Spleen (tissue), 11 donors: Measurements from ENCODE around the gene INSR. TPM values are rescaled to one million over a fixed set of nuclear protein-coding genes. Genes with fewer than 3 reads are reported as not detected.
A peak's percentile ranks its signal among the peaks of the same experiment; 100 is the strongest.
"Not testable (repeated sequence)": the region's sequence is repeated elsewhere in the genome, so short reads cannot be mapped to it uniquely, and the experiment has no call there.

Experiments
- DNase-seq: peaks from one replicate; pipeline ENCODE4 v3.0.0-alpha.2; 2020
- H3K27ac ChIP-seq, 8 donors: fragments of 200-600 bp; sonication (generic) in 7 of 8; 1 replicate in 4 of 8; 2 replicates in 4 of 8; pipeline versions ENCODE4 v1.5.0 to v1.8.0; 2016 to 2021; ENCODE audit warnings: inconsistent platforms in 4 of 8, mild to moderate bottlenecking in 4 of 8, moderate library complexity in 1 of 8
- H3K27me3 ChIP-seq, 7 donors: fragments of 200-600 bp; sonication (generic) in 6 of 7; replicated peaks in 1 of 7; 1 replicate in 4 of 7; 2 replicates in 3 of 7; pipeline versions ENCODE4 v1.5.0 to v1.8.0; 2016 to 2021; ENCODE audit warnings: inconsistent platforms in 3 of 7, mild to moderate bottlenecking in 1 of 7
- H3K36me3 ChIP-seq, 6 donors: fragments of 200-600 bp; sonication (generic) in 5 of 6; 1 replicate in 4 of 6; 2 replicates in 2 of 6; pipeline versions ENCODE4 v1.5.0 to v1.8.0; 2016 to 2021; ENCODE audit warnings: inconsistent platforms in 2 of 6
- H3K4me1 ChIP-seq, 6 donors: fragments of 200-600 bp; sonication (generic) in 5 of 6; 1 replicate in 3 of 6; 2 replicates in 3 of 6; pipeline versions ENCODE4 v1.5.0 to v1.8.0; 2016 to 2021; ENCODE audit warnings: inconsistent platforms in 3 of 6
- H3K4me3 ChIP-seq, 8 donors: fragments of 200-600 bp; sonication (generic) in 7 of 8; 1 replicate in 4 of 8; 2 replicates in 4 of 8; pipeline versions ENCODE4 v1.5.0 to v1.8.0; 2016 to 2021; ENCODE audit warnings: inconsistent platforms in 4 of 8, mild to moderate bottlenecking in 4 of 8, moderate library complexity in 2 of 8
- H3K9me3 ChIP-seq, 8 donors: fragments of 200-600 bp; sonication (generic) in 7 of 8; 1 replicate in 4 of 8; 2 replicates in 4 of 8; pipeline versions ENCODE4 v1.5.0 to v1.8.0; 2016 to 2021; ENCODE audit warnings: inconsistent platforms in 4 of 8
- POLR2A ChIP-seq, 3 donors: fragments of 450-650 bp; IDR thresholded peaks; one replicate each; pipeline ENCODE4 v1.5.1; 2017; ENCODE audit warnings: antibody characterized with exemption in 3 of 3, mild to moderate bottlenecking in 1 of 3
- POLR2AphosphoS5 ChIP-seq, 3 donors: sonication (generic); formaldehyde crosslinking; IDR thresholded peaks; one replicate each; pipeline ENCODE4 v1.5.1; 2017; ENCODE audit warnings: antibody characterized with exemption in 3 of 3
- WGBS, 5 donors: extraction: QIAGEN DNeasy Blood & Tissue Kit in 3 of 5; methylation state at CpG; one replicate each; pipeline versions ENCODE4 v1.1.5 to v1.1.7; 2013 to 2018; 5-methylcytosine and 5-hydroxymethylcytosine counted together
- intact Hi-C: fragments of 100-400 bp; cut with DNase I; formaldehyde crosslinking; loops from one replicate; pipeline ENCODE4 v1.15.0; 2023; ENCODE audit warnings: low total_unique reads
- polyA plus RNA-seq, 3 donors: library from polyadenylated mRNA; stranded (reverse); fragments of 200-250 nt; gene quantifications; one replicate each; pipeline ENCODE4 v1.2.1, GENCODE V29; 2013
- total RNA-seq, 7 donors: library from RNA; depleted of rRNA in 3 of 7; stranded (reverse); fragments of >200 nt in 3 of 7; fragmentation: NEBNext Ultra II Directional in 4 of 7; extraction: Animal tissue kit (Norgen Biotek cat#: 25700) in 4 of 7; gene quantifications; one replicate each; pipeline versions ENCODE4 v1.1.0 to v1.2.1, GENCODE V29; 2016 to 2021
- TF ChIP-seq, protein P1 (sequence below), 11 experiments: fragments of 200-600 bp in 7 of 11; fragments of 450-650 bp in 4 of 11; sonication (generic) in 4 of 11; IDR thresholded peaks in 8 of 11; conservative IDR thresholded peaks in 3 of 11; 1 replicate in 7 of 11; 2 replicates in 4 of 11; pipeline versions ENCODE4 v1.4.0 to v1.8.0; 2016 to 2021; ENCODE audit warnings: antibody characterized with exemption in 11 of 11, inconsistent platforms in 4 of 11, mild to moderate bottlenecking in 1 of 11
- donor health status: healthy with polysubstance abuse.
- donor health status: DM: no; HTN: no; CAD: no; lungs with moderate emphysema.
- donor health status: DM: no; HTN: no; CAD: no.
- donor health status: Bipolar disorder and iron deficiency.
- donor health status: healthy.
- donor health status: DM: no; HTN: no; CAD: no.
- donor health status: DM: yes; HTN: yes; CAD: no.

The INSR gene
- total and polyA plus RNA-seq, 10 donors = 7.6 to 467 (median 228) TPM

DNA sequence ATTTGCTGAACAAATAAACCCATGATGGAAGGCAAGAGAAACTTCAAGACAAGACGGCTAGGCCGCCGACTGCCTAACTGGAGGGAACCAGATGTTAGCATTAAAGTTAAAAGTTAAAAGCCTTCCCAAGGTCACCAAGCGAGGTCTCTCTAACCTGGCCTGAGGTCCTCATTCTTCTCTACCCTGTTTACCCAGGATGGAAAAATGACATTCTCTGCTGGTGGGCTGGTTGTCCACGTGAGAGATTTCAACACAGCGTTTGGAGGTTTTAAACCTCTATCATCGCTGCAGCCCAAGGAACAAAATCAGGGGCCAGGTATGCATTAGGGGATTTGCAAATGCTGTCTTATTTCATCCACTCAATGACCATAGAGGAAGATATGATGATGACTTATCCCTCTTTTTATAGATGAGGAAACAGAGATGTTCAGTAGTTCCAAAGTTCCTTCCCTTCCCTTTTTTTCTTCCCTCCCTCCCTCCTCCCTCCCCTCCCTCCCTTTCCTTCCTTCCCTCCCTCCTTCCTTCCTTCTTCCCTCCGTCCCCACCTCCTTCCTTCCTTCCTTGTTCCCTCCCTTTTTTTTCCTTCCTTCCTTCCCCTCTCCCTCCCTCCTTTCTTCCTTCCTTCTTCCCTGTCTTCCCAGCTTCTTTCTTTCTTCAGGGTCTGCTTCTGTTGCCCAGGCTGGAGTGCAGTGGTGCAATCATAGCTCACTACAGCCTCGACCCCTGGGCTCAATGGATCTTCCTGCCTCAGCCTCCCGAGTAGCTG is 79.7 kb downstream of the INSR start:
- Histone ChIP-seq H3K36me3 (peaks cover 0 to 13% (median 0%) of the 10 kb centered on the region in 6 donors), H3K27me3 (no peaks in the 10 kb centered on the region), H3K27ac (peak overlapping the region in 4 of 8 donors; percentile 4 to 48 (median 33)), H3K4me3 (no peak overlapping the region), H3K9me3 (no peaks in the 10 kb centered on the region), H3K4me1 (peaks cover 20 to 83% (median 46%) of the 10 kb centered on the region in 6 donors)
- DNase-seq = no peak
- TF ChIP-seq, protein P1, sequence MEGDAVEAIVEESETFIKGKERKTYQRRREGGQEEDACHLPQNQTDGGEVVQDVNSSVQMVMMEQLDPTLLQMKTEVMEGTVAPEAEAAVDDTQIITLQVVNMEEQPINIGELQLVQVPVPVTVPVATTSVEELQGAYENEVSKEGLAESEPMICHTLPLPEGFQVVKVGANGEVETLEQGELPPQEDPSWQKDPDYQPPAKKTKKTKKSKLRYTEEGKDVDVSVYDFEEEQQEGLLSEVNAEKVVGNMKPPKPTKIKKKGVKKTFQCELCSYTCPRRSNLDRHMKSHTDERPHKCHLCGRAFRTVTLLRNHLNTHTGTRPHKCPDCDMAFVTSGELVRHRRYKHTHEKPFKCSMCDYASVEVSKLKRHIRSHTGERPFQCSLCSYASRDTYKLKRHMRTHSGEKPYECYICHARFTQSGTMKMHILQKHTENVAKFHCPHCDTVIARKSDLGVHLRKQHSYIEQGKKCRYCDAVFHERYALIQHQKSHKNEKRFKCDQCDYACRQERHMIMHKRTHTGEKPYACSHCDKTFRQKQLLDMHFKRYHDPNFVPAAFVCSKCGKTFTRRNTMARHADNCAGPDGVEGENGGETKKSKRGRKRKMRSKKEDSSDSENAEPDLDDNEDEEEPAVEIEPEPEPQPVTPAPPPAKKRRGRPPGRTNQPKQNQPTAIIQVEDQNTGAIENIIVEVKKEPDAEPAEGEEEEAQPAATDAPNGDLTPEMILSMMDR (IDR thresholded peaks at IDR 0.05 in 8 of 11, conservative IDR thresholded peaks at IDR 0.05 in 3 of 11) = no peak
- peak in 2 of 3 donors; percentile 11 to 57 for TF ChIP-seq POLR2AphosphoS5 (IDR thresholded peaks at IDR 0.05)
- WGBS, 5 donors = 66 to 83% (median 73%) methylated on average over 10 of the region's 10 CpGs
- intact Hi-C loops = no loop called here

DNA sequence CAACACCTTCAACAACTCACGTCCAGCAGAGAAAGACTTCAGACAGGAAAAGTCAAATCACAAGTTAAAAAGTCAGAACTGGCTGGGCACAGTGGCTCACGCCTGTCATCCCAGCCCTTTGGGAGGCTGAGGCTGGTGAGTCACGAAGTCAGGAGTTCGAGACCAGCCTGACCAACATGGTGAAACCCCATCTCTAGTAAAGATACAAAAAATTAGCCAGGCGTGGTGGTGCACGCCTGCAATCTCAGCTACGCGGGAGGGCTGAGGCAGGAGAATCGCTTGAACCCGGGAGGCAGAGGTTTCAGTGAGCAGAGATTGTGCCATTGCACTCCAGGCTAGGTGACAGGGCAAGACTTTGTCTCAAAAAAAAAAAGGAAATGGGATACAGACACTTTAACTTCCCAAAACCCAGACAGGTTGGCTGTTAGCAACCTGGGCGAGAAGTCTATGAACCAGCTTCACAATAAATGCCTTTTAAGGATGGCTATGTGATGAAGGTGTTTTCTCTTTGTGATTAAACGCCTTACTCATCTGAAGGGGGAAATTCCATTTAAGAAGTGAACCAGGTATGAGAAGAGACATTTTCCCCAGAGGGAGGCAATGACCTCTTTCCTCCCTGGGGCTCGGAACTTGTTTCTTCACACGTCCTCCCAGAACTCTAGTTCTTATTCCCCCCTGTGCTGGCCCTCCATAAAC is 80.4 kb downstream of the INSR start:
- peak overlapping the region in 2 of 8 donors; percentile 21 to 24 for H3K27ac ChIP-seq
- intact Hi-C loops = no loop called here

GRCh38 chr19:7211191-7211951 is 82.8 kb downstream of the INSR start:
- 63 to 72% (median 67%) methylated on average over 21 of the region's 21 CpGs for WGBS, 5 donors
- Histone ChIP-seq H3K4me1 (peaks cover 20 to 87% (median 57%) of the 10 kb centered on the region in 6 donors), H3K4me3 (no peak overlapping the region), H3K36me3 (no peaks in the 10 kb centered on the region), H3K27me3 (no peaks in the 10 kb centered on the region), H3K9me3 (no peaks in the 10 kb centered on the region), H3K27ac (peak overlapping the region in 5 of 8 donors; percentile 22 to 70 (median 45))
- peak; percentile 16 to 88 (median 85) for TF ChIP-seq POLR2AphosphoS5 (IDR thresholded peaks at IDR 0.05)
- TF ChIP-seq POLR2A (IDR thresholded peaks at IDR 0.05) = no peak
- TF ChIP-seq, protein P1 (IDR thresholded peaks at IDR 0.05 in 8 of 11, conservative IDR thresholded peaks at IDR 0.05 in 3 of 11) = no peak
- intact Hi-C loops = no loop called here
- peak; percentile 79 for DNase-seq

More for the DNA sequence above, 80.4 kb downstream of the INSR start:
- WGBS, 5 donors = 63 to 77% (median 73%) methylated on average over 14 of the region's 14 CpGs
- no peaks in the 10 kb centered on the region for H3K27me3 ChIP-seq
- no peaks in the 10 kb centered on the region for H3K9me3 ChIP-seq
- peaks cover 0 to 9% (median 0%) of the 10 kb centered on the region in 6 donors for H3K36me3 ChIP-seq
- no peak for DNase-seq
- no peak overlapping the region for H3K4me3 ChIP-seq
- TF ChIP-seq POLR2AphosphoS5 (IDR thresholded peaks at IDR 0.05) (peak in 1 of 3 donors; percentile 39), POLR2A (IDR thresholded peaks at IDR 0.05) (no peak)
- H3K4me1 ChIP-seq = peaks cover 20 to 90% (median 52%) of the 10 kb centered on the region in 6 donors

DNA sequence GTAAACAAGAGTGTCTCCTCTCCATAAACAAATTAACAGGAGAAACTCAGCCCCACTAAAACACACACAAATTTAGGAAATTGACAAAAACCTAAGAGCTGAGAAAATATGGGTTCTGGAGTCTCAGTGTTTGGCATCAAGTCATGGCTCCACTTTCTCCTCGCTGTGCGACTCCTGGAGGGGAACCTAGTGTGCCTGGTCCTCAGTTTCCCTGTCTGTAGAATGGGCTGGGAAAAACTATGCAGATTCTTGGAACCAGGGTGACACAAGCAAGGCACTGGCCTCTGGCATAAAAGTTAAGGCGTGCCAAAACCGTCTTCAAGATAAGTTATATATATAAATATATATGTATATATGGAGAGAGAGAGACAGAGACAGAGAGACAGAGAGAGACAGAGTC is 83.9 kb downstream of the INSR start:
- H3K27me3 ChIP-seq = no peaks in the 10 kb centered on the region
- H3K4me3 ChIP-seq = no peak overlapping the region
- no peaks in the 10 kb centered on the region for H3K36me3 ChIP-seq
- TF ChIP-seq POLR2A (IDR thresholded peaks at IDR 0.05) (no peak), POLR2AphosphoS5 (IDR thresholded peaks at IDR 0.05) (no peak)
- TF ChIP-seq, protein P1 (IDR thresholded peaks at IDR 0.05 in 8 of 11, conservative IDR thresholded peaks at IDR 0.05 in 3 of 11) = no peak
- WGBS, 5 donors = 88 to 97% (median 94%) methylated on average over 4 of the region's 4 CpGs
- intact Hi-C loops = no loop called here
- no peaks in the 10 kb centered on the region for H3K9me3 ChIP-seq
- DNase-seq = no peak
- peaks cover 20 to 88% (median 59%) of the 10 kb centered on the region in 6 donors for H3K4me1 ChIP-seq
- peak overlapping the region in 1 of 8 donors; percentile 45 for H3K27ac ChIP-seq

DNA sequence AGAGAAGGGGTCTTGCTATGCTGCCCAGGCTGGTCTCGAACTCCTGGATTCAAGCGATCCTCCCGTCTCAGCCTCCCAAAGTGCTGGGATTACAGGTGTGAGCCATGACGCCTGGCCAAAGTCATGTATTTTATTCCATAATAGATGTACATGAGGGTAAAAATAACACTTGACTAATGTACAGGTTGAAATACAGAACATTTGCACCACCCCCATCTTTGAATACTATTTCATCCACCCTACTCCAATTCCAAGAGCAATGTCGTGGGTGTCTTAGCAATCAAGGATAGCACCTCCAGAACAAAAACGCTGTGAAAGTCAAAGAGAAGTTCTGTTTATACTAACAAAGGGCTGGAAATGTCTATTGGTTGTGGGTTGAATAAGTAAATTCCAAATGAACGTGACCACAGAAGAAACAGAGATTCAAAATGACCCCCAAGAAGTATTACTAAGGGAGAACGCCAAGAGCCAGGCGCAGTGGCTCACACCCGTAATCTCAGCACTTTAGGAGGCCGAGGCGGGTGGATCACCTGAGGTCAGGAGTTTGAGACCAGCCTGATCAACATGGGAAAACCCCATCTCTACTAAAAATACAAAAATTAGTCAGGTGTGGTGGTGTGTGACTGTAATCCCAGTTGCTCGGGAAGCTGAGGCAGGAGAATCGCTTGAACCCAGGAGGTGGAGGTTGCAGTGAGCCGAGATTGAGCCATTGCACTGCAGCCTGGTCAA is 84.5 kb downstream of the INSR start:
- DNase-seq, H3K36me3 ChIP-seq, H3K4me3 ChIP-seq, H3K9me3 ChIP-seq, intact Hi-C loops, H3K27me3 ChIP-seq: not testable (repeated sequence)
- Histone ChIP-seq H3K4me1 (peaks cover 18 to 89% (median 59%) of the 10 kb centered on the region in 6 donors), H3K27ac (peak overlapping the region in 3 of 8 donors; percentile 39 to 71 (median 45))
- 85 to 89% (median 85%) methylated on average over 15 of the region's 15 CpGs for WGBS, 5 donors
